ENCODE data around the gene GPBP1. TPM values are rescaled to one million over a fixed set of nuclear protein-coding genes. Genes with fewer than 3 reads are reported as not detected.

Gene GPBP1
- polyA plus RNA-seq, 1 donor from 2014 or later, result 149 TPM

- Histone ChIP-seq H3K27ac (ENCODE audit: low read length) (no peak overlapping the region), H4K20me1 (ENCODE audit: insufficient read depth) (no peaks in the 10 kb centered on the region), H3K9ac (ENCODE audit: low read length) (no peak overlapping the region), H3K27me3 (ENCODE audit: insufficient read depth, low read depth, low read length) (no peaks in the 10 kb centered on the region), H2AFZ (ENCODE audit: low read depth, low read length) (no peak overlapping the region), H3K4me3 (ENCODE audit: low read length) (no peak overlapping the region), H3K4me2 (ENCODE audit: low read length) (no peak overlapping the region), H3K9me3 (ENCODE audit: low read length) (no peaks in the 10 kb centered on the region), H3K79me2 (replicated peaks; ENCODE audit: insufficient read depth, low read length) (peaks cover 93% of the 10 kb centered on the region), H3K9me2 (ENCODE audit: insufficient read depth, low read length) (no peaks in the 10 kb centered on the region), H3F3A (ENCODE audit: insufficient read depth, low read length, poor library complexity, severe bottlenecking) (no peaks in the 10 kb centered on the region), H3K36me3 (ENCODE audit: insufficient read depth, low read length) (no peaks in the 10 kb centered on the region)
- TF ChIP-seq SMC3 (conservative IDR thresholded peaks at IDR 0.05; ENCODE audit: poor library complexity) (no peak), REST (IDR thresholded peaks at IDR 0.05; ENCODE audit: borderline replicate concordance) (no peak), EZH2 (IDR thresholded peaks at IDR 0.05; ENCODE audit: borderline replicate concordance, insufficient read depth, low read length, poor library complexity, severe bottlenecking) (no peak), MXI1 (conservative IDR thresholded peaks at IDR 0.05; ENCODE audit: poor library complexity, severe bottlenecking) (no peak), TAF1 (IDR thresholded peaks at IDR 0.05; ENCODE audit: low read depth) (no peak), POLR2AphosphoS5 (IDR thresholded peaks at IDR 0.05) (no peak), EP300 (conservative IDR thresholded peaks at IDR 0.05; ENCODE audit: poor library complexity, severe bottlenecking) (no peak)
- TF ChIP-seq, protein P1, sequence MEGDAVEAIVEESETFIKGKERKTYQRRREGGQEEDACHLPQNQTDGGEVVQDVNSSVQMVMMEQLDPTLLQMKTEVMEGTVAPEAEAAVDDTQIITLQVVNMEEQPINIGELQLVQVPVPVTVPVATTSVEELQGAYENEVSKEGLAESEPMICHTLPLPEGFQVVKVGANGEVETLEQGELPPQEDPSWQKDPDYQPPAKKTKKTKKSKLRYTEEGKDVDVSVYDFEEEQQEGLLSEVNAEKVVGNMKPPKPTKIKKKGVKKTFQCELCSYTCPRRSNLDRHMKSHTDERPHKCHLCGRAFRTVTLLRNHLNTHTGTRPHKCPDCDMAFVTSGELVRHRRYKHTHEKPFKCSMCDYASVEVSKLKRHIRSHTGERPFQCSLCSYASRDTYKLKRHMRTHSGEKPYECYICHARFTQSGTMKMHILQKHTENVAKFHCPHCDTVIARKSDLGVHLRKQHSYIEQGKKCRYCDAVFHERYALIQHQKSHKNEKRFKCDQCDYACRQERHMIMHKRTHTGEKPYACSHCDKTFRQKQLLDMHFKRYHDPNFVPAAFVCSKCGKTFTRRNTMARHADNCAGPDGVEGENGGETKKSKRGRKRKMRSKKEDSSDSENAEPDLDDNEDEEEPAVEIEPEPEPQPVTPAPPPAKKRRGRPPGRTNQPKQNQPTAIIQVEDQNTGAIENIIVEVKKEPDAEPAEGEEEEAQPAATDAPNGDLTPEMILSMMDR (IDR thresholded peaks at IDR 0.05; ENCODE audit: poor library complexity, severe bottlenecking), result no peak
Observed at GRCh38 chr5:57190593-57190992, 16.7 kb downstream of the GPBP1 start.

GRCh38 chr5:57191163-57191562 is 17.3 kb downstream of the GPBP1 start:
- no peaks in the 10 kb centered on the region for H3K36me3 ChIP-seq (ENCODE audit: insufficient read depth, low read length)
- no peaks in the 10 kb centered on the region for H3F3A ChIP-seq (ENCODE audit: insufficient read depth, low read length, poor library complexity, severe bottlenecking)
- H3K79me2 ChIP-seq (replicated peaks; ENCODE audit: insufficient read depth, low read length), result peaks cover 93% of the 10 kb centered on the region
- H3K27ac ChIP-seq (ENCODE audit: low read length), result no peak overlapping the region
- no peak overlapping the region for H3K4me2 ChIP-seq (ENCODE audit: low read length)
- no peak overlapping the region for H3K4me3 ChIP-seq (ENCODE audit: low read length)
- H3K27me3 ChIP-seq (ENCODE audit: insufficient read depth, low read depth, low read length), result no peaks in the 10 kb centered on the region
- no peaks in the 10 kb centered on the region for H4K20me1 ChIP-seq (ENCODE audit: insufficient read depth)
- H3K9me2 ChIP-seq (ENCODE audit: insufficient read depth, low read length), result no peaks in the 10 kb centered on the region
- no peak overlapping the region for H2AFZ ChIP-seq (ENCODE audit: low read depth, low read length)
- H3K9me3 ChIP-seq (ENCODE audit: low read length), result no peaks in the 10 kb centered on the region
- TF ChIP-seq EZH2 (IDR thresholded peaks at IDR 0.05; ENCODE audit: borderline replicate concordance, insufficient read depth, low read length, poor library complexity, severe bottlenecking) (no peak), EP300 (conservative IDR thresholded peaks at IDR 0.05; ENCODE audit: poor library complexity, severe bottlenecking) (no peak), TAF1 (IDR thresholded peaks at IDR 0.05; ENCODE audit: low read depth) (no peak), RAD21 (conservative IDR thresholded peaks at IDR 0.05) (no peak), SMC3 (conservative IDR thresholded peaks at IDR 0.05; ENCODE audit: poor library complexity) (no peak), MXI1 (conservative IDR thresholded peaks at IDR 0.05; ENCODE audit: poor library complexity, severe bottlenecking) (no peak), POLR2AphosphoS5 (IDR thresholded peaks at IDR 0.05) (no peak), REST (IDR thresholded peaks at IDR 0.05; ENCODE audit: borderline replicate concordance) (no peak)
- TF ChIP-seq, protein P1 (IDR thresholded peaks at IDR 0.05; ENCODE audit: poor library complexity, severe bottlenecking), result no peak
- H3K9ac ChIP-seq (ENCODE audit: low read length), result no peak overlapping the region

Measured in neural cell (in vitro differentiated cells).